Astrocyte (in vitro differentiated cells and primary cell): ENCODE data around the gene RIN1.

Experiments
- EZH2 ChIP-seq: IDR thresholded peaks from 2 replicates; pipeline ENCODE4 v1.6.1; 2012; ENCODE audit warnings: mild to moderate bottlenecking, low read length, inconsistent platforms; ENCODE audit not compliant: insufficient read depth
- TF ChIP-seq, protein P1 (sequence below): IDR thresholded peaks from 2 replicates; pipeline ENCODE4 v1.5.1; 2011; ENCODE audit warnings: low read depth, mild to moderate bottlenecking, inconsistent platforms, low read length, moderate library complexity; ENCODE audit not compliant: insufficient read depth

- TF ChIP-seq EZH2 = no peak
- TF ChIP-seq, protein P1, sequence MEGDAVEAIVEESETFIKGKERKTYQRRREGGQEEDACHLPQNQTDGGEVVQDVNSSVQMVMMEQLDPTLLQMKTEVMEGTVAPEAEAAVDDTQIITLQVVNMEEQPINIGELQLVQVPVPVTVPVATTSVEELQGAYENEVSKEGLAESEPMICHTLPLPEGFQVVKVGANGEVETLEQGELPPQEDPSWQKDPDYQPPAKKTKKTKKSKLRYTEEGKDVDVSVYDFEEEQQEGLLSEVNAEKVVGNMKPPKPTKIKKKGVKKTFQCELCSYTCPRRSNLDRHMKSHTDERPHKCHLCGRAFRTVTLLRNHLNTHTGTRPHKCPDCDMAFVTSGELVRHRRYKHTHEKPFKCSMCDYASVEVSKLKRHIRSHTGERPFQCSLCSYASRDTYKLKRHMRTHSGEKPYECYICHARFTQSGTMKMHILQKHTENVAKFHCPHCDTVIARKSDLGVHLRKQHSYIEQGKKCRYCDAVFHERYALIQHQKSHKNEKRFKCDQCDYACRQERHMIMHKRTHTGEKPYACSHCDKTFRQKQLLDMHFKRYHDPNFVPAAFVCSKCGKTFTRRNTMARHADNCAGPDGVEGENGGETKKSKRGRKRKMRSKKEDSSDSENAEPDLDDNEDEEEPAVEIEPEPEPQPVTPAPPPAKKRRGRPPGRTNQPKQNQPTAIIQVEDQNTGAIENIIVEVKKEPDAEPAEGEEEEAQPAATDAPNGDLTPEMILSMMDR = no peak
Observed at GRCh38 chr11:66315921-66316811, 20.1 kb downstream of the RIN1 start.
